SKM-1 treated with dmso at 0.1 percent for 144 hours (cell line): Measurements from ENCODE around the gene VSX1.

Experiments
- DNase-seq: peaks from one replicate; lab custom pipeline; 2025; ENCODE audit not compliant: unreplicated experiment; lab: John Stamatoyannopoulos, UW

Gene VSX1

GRCh38 chr20:25054096-25054820 lies 27.7 kb downstream of the VSX1 start:
- no peak for DNase-seq

GRCh38 chr20:25053255-25054031 lies 28.5 kb downstream of the VSX1 start:
- no peak for DNase-seq

- no peak for DNase-seq
These were observed 29.4 kb downstream of the VSX1 start for GRCh38 chr20:25052255-25053194.

GRCh38 chr20:25051386-25052155 lies 30.4 kb downstream of the VSX1 start:
- no peak for DNase-seq

- no peak for DNase-seq
These were observed 31.2 kb downstream of the VSX1 start for GRCh38 chr20:25050501-25051350.

- no peak for DNase-seq
These were observed 31.9 kb downstream of the VSX1 start for GRCh38 chr20:25050082-25050481.

GRCh38 chr20:25049261-25050060 lies 32.5 kb downstream of the VSX1 start:
- DNase-seq, result no peak

GRCh38 chr20:25048519-25048952 lies 33.4 kb downstream of the VSX1 start:
- DNase-seq, result no peak

GRCh38 chr20:25047766-25048165 lies 34.2 kb downstream of the VSX1 start:
- DNase-seq, result no peak

- DNase-seq, result no peak
These were observed 34.9 kb downstream of the VSX1 start for GRCh38 chr20:25046736-25047666.

- DNase-seq, result no peak
These were observed 35.7 kb downstream of the VSX1 start for GRCh38 chr20:25046181-25046641.

GRCh38 chr20:25045343-25045712 lies 36.6 kb downstream of the VSX1 start:
- DNase-seq, result no peak

- no peak for DNase-seq
These were observed 37.1 kb downstream of the VSX1 start for GRCh38 chr20:25044660-25045342.

- DNase-seq, result no peak
These were observed 37.7 kb downstream of the VSX1 start for GRCh38 chr20:25044261-25044560.

- DNase-seq, result no peak
These were observed 38.3 kb downstream of the VSX1 start for GRCh38 chr20:25043499-25044260.
